HTERT RPE-1 (cell line): ENCODE measurements around the gene CATSPER1.

Experiments used
- in situ Hi-C: fragments of 300-500 bp; cut with MboI; formaldehyde crosslinking; loops from 4 replicates; pipeline ENCODE4 v1.14.3; 2020; ENCODE audit warnings: low sequenced_read_pairs

The CATSPER1 gene

GRCh38 chr11:65973439-65974110 lies 52.7 kb downstream of the CATSPER1 start:
- in situ Hi-C loops = no loop called here

- in situ Hi-C loops = no loop called here
Observed at GRCh38 chr11:65972116-65972515, 54.2 kb downstream of the CATSPER1 start.

GRCh38 chr11:65968600-65969482 lies 57.4 kb downstream of the CATSPER1 start:
- in situ Hi-C loops = no loop called here

- in situ Hi-C loops = no loop called here
Observed at GRCh38 chr11:65967329-65967934, 58.8 kb downstream of the CATSPER1 start.
